CD14-positive monocyte (primary cell): Measurements from ENCODE around the gene LY6G5B. TPM values are rescaled to one million over a fixed set of nuclear protein-coding genes. Genes with fewer than 3 reads are reported as not detected.

ENCODE experiments used
- DNase-seq, 3 donors: peaks; one replicate each; pipeline ENCODE4 v3.0.0-alpha.2; 2011 to 2022
- H2AFZ ChIP-seq: 2 replicates; pipeline ENCODE4 v1.6.0; 2012; ENCODE audit warnings: mild to moderate bottlenecking, low read depth, low read length, inconsistent platforms; ENCODE audit not compliant: insufficient read depth, poor library complexity, severe bottlenecking
- H3K27ac ChIP-seq, 2 donors: 1 replicate in 1 of 2; 2 replicates in 1 of 2; pipeline ENCODE4 v1.5.1; 2012 to 2013; ENCODE audit warnings: low read length in 2 of 2, control low read depth in 1 of 2, inconsistent platforms in 1 of 2, low read depth in 1 of 2, mild to moderate bottlenecking in 1 of 2
- H3K27me3 ChIP-seq, 2 donors: one replicate each; pipeline versions ENCODE4 v1.6.0 to v1.6.1; 2011 to 2013; ENCODE audit warnings: low read length in 2 of 2; ENCODE audit not compliant: control insufficient read depth in 2 of 2, insufficient read depth in 2 of 2
- H3K36me3 ChIP-seq, 2 donors: replicated peaks in 1 of 2; 1 replicate in 1 of 2; 2 replicates in 1 of 2; pipeline versions ENCODE4 v1.5.1 to v1.6.1; 2012 to 2013; ENCODE audit warnings: low read length in 2 of 2, control low read depth in 1 of 2, inconsistent platforms in 1 of 2, mild to moderate bottlenecking in 1 of 2; ENCODE audit not compliant: insufficient read depth in 2 of 2, control insufficient read depth in 1 of 2
- H3K4me1 ChIP-seq, 2 donors: 1 replicate in 1 of 2; 2 replicates in 1 of 2; pipeline versions ENCODE4 v1.5.1 to v1.6.1; 2012 to 2013; ENCODE audit warnings: low read length in 2 of 2, control low read depth in 1 of 2, inconsistent platforms in 1 of 2, mild to moderate bottlenecking in 1 of 2, moderate library complexity in 1 of 2; ENCODE audit not compliant: insufficient read depth in 2 of 2, control insufficient read depth in 1 of 2
- H3K4me2 ChIP-seq: replicated peaks from 2 replicates; pipeline ENCODE3; 2012; ENCODE audit warnings: low read length, moderate library complexity, mild to moderate bottlenecking; ENCODE audit not compliant: poor library complexity, severe bottlenecking; ENCODE audit errors: extremely low read depth
- H3K4me3 ChIP-seq, 3 experiments: fragments of 200-600 bp in 1 of 3; sonication (generic) in 1 of 3; replicated peaks in 1 of 3; 1 replicate in 2 of 3; 2 replicates in 1 of 3; pipeline ENCODE4 v1.5.1; 2011 to 2013; ENCODE audit warnings: low read length in 3 of 3, mild to moderate bottlenecking in 3 of 3, control low read depth in 2 of 3, low read depth in 2 of 3, inconsistent platforms in 1 of 3, moderate library complexity in 1 of 3
- H3K79me2 ChIP-seq: 2 replicates; pipeline ENCODE4 v1.6.0; 2012; ENCODE audit warnings: mild to moderate bottlenecking, control low read depth, inconsistent platforms, low read length, moderate library complexity; ENCODE audit not compliant: insufficient read depth
- H3K9ac ChIP-seq: 2 replicates; pipeline ENCODE4 v1.6.0; 2017; ENCODE audit warnings: low read length, mild to moderate bottlenecking; ENCODE audit not compliant: insufficient read depth, poor library complexity, severe bottlenecking
- H3K9me3 ChIP-seq, 2 donors: replicated peaks in 1 of 2; 1 replicate in 1 of 2; 2 replicates in 1 of 2; pipeline versions ENCODE4 v1.5.1 to v1.6.1; 2012 to 2013; ENCODE audit warnings: low read length in 2 of 2, control low read depth in 1 of 2; ENCODE audit not compliant: control insufficient read depth in 1 of 2, insufficient read depth in 1 of 2
- H4K20me1 ChIP-seq: 2 replicates; pipeline ENCODE4 v1.6.0; 2012; ENCODE audit warnings: mild to moderate bottlenecking, low read length, control low read depth, moderate library complexity; ENCODE audit not compliant: insufficient read depth
- H3K27ac Mint-ChIP-seq, 7 donors: one replicate each; pipeline ENCODE4 v1.8.0; 2020; ENCODE audit warnings: mild to moderate bottlenecking in 7 of 7, mixed read lengths in 7 of 7, moderate library complexity in 6 of 7, inconsistent platforms in 2 of 7
- H3K27me3 Mint-ChIP-seq, 3 donors: one replicate each; pipeline ENCODE4 v1.8.0; 2021 to 2022; ENCODE audit warnings: low read depth in 3 of 3, mild to moderate bottlenecking in 3 of 3, mixed read lengths in 3 of 3, moderate library complexity in 3 of 3, inconsistent platforms in 1 of 3
- H3K36me3 Mint-ChIP-seq, 2 donors: one replicate each; pipeline ENCODE4 v1.8.0; 2020; ENCODE audit warnings: mixed read lengths in 2 of 2, inconsistent platforms in 1 of 2, mild to moderate bottlenecking in 1 of 2
- H3K4me1 Mint-ChIP-seq: one replicate; pipeline ENCODE4 v1.8.0; 2020; ENCODE audit warnings: mild to moderate bottlenecking, mixed read lengths
- H3K4me3 Mint-ChIP-seq, 2 donors: one replicate each; pipeline ENCODE4 v1.8.0; 2020; ENCODE audit warnings: mild to moderate bottlenecking in 2 of 2, mixed read lengths in 2 of 2, moderate library complexity in 1 of 2
- H3K9me3 Mint-ChIP-seq, 7 donors: one replicate each; pipeline ENCODE4 v1.8.0; 2020 to 2022; ENCODE audit warnings: mixed read lengths in 7 of 7, mild to moderate bottlenecking in 6 of 7, moderate library complexity in 6 of 7, inconsistent platforms in 2 of 7
- CTCF ChIP-seq: fragments of 200-600 bp; IDR thresholded peaks from one replicate; pipeline ENCODE4 v1.8.0; 2022; ENCODE audit warnings: antibody characterized with exemption, mild to moderate bottlenecking
- WGBS: methylation state at CpG from one replicate; pipeline ENCODE4 v1.1.5; 2013; ENCODE audit warnings: missing lambda C conversion rate; ENCODE audit not compliant: insufficient coverage; 5-methylcytosine and 5-hydroxymethylcytosine counted together
- intact Hi-C, 2 donors: fragments of 100-400 bp; cut with micrococcal nuclease; formaldehyde crosslinking; loops; one replicate each; pipeline versions ENCODE4 v1.15.0 to v1.15.1; 2023
- polyA plus RNA-seq, 3 donors: library from polyadenylated mRNA; depleted of rRNA in 1 of 3; unstranded in 2 of 3; stranded (reverse) in 1 of 3; fragments of 300-500 nt in 2 of 3; fragments of >200 nt in 1 of 3; fragmentation: Illumina TruSeq in 2 of 3; gene quantifications; 1 replicate in 2 of 3; 2 replicates in 1 of 3; pipeline ENCODE4 v1.2.3, GENCODE V29; 2012 to 2021

Gene LY6G5B
- polyA plus RNA-seq, 3 donors, result 0.17 to 55.1 TPM; not detected in 1

- peaks cover 0 to 1% (median 0%) of the 10 kb centered on the region in 3 donors for H3K27me3 Mint-ChIP-seq
- no peaks in the 10 kb centered on the region for H3K9me3 Mint-ChIP-seq
- H3K9me3 ChIP-seq, result no peaks in the 10 kb centered on the region
- peaks cover 31% of the 10 kb centered on the region for H4K20me1 ChIP-seq
- H3K36me3 Mint-ChIP-seq, result peaks cover 21 to 37% of the 10 kb centered on the region in 2 donors
- peak overlapping the region; percentile 94 to 96 for H3K27ac ChIP-seq
- TF ChIP-seq CTCF, result no peak
- H3K27me3 ChIP-seq, result no peaks in the 10 kb centered on the region
- H3K36me3 ChIP-seq, result peaks cover 19 to 39% of the 10 kb centered on the region in 2 donors
- peak overlapping the region; percentile 82 for H3K9ac ChIP-seq
- H3K4me1 Mint-ChIP-seq, result peaks cover 27% of the 10 kb centered on the region
- H3K4me1 ChIP-seq, result peaks cover 20 to 26% of the 10 kb centered on the region in 2 donors
- H2AFZ ChIP-seq, result peak overlapping the region; percentile 76
- H3K4me3 ChIP-seq, result peak overlapping the region; percentile 92 to 98 (median 97)
- peak overlapping the region; percentile 99 to 100 (median 99) for H3K27ac Mint-ChIP-seq
- H3K4me2 ChIP-seq, result peak overlapping the region; percentile 85
- intact Hi-C loops, result loop anchor here in 1 of 2 donors (2.0 to 5.0 kb wide), 2 partner anchors 24 to 35 kb away; partner anchors contain the start of genes CSNK2B and LY6G5B
- H3K79me2 ChIP-seq, result peaks cover 51% of the 10 kb centered on the region
- peak overlapping the region; percentile 98 to 100 for H3K4me3 Mint-ChIP-seq
- 0% methylated on average over 5 of the region's 10 CpGs for WGBS
- peak in 1 of 3 donors; percentile 27 for DNase-seq
These were observed 32.6 kb downstream of the LY6G5B start for GRCh38 chr6:31702405-31702818.

DNA sequence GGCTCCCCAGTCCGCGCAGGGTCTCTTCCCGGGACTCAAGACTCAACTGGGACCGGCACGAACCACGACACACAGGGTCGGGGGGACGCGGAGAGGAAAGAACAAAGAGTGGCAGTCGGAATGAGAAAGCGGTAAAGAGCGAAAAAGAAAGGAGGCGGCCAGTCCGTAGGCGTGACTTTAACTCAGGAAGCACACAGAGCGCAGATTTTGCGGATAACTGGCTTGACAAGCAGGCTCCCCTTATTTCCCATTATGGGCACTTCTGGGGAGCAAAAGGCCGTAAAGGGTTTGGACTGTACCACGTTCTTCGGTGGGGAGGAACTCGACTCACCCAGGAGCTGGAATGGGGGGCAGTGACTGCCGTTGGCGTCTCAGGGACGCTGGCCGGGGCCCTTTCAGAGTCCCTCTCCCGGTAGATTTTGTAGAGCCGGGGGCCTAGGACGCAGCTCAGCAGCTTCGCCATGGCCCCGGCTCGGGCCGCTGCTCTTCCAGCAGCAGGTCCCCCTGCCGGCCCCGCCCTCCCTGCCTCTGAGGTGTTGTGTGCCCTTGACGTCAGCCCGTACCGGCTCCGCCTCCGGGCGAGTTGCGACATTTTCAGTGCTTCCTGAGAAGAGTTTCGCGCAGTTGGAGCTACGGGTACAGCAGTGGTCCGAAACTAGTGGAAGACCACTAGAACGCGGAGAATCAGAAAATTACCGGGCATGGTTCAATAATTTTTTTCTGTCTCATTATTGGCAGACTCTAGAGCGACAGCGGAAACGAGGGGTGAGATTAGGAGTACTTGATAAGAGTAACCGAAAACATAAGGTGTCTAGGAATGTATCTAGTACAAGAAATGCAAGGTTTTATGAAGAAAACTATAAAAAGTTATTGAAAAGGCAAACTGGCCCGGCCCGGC lies 33.3 kb downstream of the LY6G5B start, which contains the start of gene ABHD16A:
TSS of gene ABHD16A (minus strand) at position 506 of the 898 bp plus-strand sequence. CDS start at position 463, 43 bp downstream.
- intact Hi-C loops, result loop anchor here in 1 of 2 donors (2.0 to 5.0 kb wide), 2 partner anchors 24 to 36 kb away; partner anchors contain the start of genes CSNK2B and LY6G5B
- H3K36me3 ChIP-seq, result peaks cover 16 to 32% of the 10 kb centered on the region in 2 donors

More for the DNA sequence above, 33.3 kb downstream of the LY6G5B start, which contains the start of gene ABHD16A:
- peak within 1 kb of the TSS; percentile 98 to 100 for H3K4me3 Mint-ChIP-seq
- peak within 1 kb of the TSS; percentile 76 for H2AFZ ChIP-seq
- peaks cover 20 to 26% of the 10 kb centered on the region in 2 donors for H3K4me1 ChIP-seq
- H3K9ac ChIP-seq, result peak within 1 kb of the TSS; percentile 82
- H3K4me3 ChIP-seq, result peak within 1 kb of the TSS; percentile 92 to 98 (median 97)
- peaks cover 16 to 31% of the 10 kb centered on the region in 2 donors for H3K36me3 Mint-ChIP-seq
- H3K4me2 ChIP-seq, result peak within 1 kb of the TSS; percentile 85
- peak; percentile 96 to 97 (median 96) for DNase-seq
- under 1% methylated on average over 53 of the region's 54 CpGs for WGBS
- H3K27ac Mint-ChIP-seq, result peak within 1 kb of the TSS; percentile 99 to 100 (median 99)
- peaks cover 0 to 1% (median 0%) of the 10 kb centered on the region in 3 donors for H3K27me3 Mint-ChIP-seq
- H3K9me3 ChIP-seq, result no peaks in the 10 kb centered on the region
- H4K20me1 ChIP-seq, result peaks cover 24% of the 10 kb centered on the region
- no peak for TF ChIP-seq CTCF
- H3K4me1 Mint-ChIP-seq, result peaks cover 23% of the 10 kb centered on the region
- peak within 1 kb of the TSS; percentile 94 to 96 for H3K27ac ChIP-seq
- peaks cover 45% of the 10 kb centered on the region for H3K79me2 ChIP-seq
- no peaks in the 10 kb centered on the region for H3K27me3 ChIP-seq
- no peaks in the 10 kb centered on the region for H3K9me3 Mint-ChIP-seq
